GM19467 (cell line): ENCODE measurements around the gene ENTPD7.
"Not testable (repeated sequence)": the region's sequence is repeated elsewhere in the genome, so short reads cannot be mapped to it uniquely, and the experiment has no call there.

Source experiments
- ATAC-seq: cut with Tn5 transposase; IDR thresholded peaks from one replicate; pipeline ENCODE4 v1.9.1; 2021; ENCODE audit warnings: mild to moderate bottlenecking, moderate library complexity; ENCODE audit not compliant: unreplicated experiment

The ENTPD7 gene

DNA sequence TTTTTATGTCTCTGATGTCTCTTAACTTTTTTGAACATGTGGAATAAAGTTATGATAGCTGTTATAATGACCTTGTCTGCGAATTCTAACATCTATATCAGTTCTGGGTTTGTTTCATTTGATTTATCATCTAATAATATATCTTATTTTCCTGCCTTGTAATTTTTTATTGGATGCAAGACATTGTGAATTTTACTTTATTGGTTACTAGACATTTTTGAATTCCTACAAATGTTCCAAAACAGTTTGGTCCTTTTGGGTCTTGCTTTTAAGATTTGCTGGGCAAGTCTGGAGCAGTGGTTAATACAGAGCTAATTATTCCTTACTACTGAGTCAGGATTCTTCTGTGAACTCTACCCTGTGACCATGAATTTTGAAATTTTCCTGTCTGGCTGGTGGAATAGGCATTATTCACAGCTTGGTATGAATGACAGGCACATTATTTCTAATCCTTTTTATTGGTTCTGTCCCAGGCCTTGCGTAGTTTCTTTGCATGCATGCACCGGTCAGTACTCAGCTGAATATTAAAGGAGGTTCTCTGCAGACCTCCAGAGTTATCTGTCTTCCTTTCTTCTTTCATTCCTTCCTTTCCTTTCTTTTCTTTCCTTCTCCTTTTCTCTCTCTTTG lies 81.7 kb downstream of the ENTPD7 start:
- no peak for ATAC-seq

DNA sequence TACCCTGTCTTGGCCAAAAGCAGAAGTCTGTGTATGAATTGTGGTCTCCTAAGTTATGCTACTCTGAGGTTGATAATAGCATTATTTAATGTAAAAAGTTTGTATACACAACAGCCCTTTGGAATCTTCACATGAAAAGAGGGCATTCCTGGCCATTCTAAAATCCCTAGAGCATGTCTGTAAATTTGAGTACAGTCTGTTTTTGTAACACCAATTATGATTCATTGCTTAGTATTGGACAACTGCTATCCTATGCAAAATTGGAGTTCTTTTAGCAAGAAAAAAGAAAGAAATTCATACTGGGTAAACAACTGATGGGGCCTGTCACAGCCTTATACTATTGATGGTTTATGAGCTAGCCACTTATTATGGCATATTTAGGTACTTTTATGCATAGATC lies 82.9 kb downstream of the ENTPD7 start:
- ATAC-seq = no peak

DNA sequence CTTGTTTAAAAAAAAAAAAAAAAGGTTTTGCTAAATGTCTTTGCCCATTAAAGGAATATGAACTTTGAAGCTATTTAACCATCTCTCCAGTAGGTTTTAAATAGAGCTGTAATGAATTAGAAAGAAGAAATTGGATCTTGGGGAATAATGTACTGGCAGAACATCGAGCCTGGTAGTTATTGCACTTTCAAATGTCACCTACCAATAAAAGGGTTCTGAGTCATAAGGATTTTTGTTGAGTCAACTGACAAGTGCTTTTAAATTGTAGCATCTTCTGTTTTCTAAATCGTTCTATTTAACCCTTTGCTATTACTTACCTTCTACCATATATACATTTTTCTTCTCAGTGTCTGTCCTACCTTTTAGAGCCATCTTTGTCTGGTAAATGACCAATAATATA lies 83.4 kb downstream of the ENTPD7 start:
- no peak for ATAC-seq

DNA sequence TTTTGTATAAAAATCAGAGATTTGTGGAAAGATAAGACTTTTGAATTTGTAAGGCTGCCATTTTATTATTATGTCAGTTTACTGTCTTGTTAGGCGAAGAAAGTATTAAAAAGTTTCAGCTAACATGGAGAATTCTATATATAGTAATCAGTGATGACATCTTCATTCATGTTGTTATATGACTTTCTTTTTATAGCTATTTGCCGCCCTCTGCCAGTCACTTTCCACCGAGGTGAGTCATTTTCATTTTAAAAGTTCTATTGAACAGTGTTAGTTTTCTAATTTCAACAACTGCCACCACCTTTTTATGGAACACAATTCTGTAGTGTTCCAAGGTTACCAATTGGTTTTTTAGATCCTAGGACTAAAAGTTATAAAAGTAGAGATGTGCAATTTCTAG lies 84.5 kb downstream of the ENTPD7 start:
- ATAC-seq = no peak

DNA sequence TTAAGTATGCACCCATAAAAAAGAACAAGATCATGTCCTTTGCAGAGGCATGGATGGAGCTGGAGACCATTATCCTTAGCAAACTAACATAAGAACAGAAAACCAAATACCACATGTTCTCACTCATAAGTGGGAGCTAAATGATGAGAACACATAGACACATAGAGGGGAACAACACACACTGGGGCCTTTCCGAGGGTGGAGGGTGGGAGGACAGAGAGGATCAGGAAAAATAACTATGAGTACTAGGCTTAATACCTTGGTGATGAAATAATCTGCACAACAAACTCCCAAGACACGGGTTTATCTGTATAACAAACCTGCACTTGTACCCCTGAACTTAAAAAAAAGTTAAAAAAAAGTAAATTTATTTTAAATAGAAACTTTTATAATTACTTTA lies 86.9 kb downstream of the ENTPD7 start:
- ATAC-seq = not testable (repeated sequence)

DNA sequence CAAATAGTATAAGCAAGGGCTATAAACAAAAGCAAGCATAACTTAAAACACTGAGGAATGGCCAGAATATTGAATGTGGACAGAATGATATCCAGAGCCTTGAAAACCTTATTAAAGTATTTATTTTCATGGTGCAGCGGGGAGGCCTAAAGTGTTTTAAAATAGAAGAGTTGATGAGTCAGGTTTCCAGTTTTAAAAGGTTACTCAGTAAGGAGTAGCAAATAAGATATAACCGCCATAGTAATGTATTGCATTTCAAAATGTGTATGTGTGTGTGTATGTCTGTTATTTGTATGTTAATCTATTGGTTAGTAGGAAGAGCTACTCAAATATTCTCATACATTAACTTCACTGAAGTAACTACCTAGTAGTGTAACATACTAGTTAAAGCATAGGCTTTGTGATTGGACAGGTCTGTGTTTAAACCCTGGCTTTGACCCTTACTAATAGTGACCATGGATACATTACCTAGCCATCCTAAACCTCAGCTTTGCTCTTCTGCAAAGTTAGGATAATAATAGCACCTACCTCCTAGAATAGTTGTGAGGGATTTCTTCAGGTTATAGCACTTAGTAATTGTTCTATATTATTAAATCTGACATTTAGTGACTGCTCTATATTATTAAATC lies 89.6 kb downstream of the ENTPD7 start:
- no peak for ATAC-seq

DNA sequence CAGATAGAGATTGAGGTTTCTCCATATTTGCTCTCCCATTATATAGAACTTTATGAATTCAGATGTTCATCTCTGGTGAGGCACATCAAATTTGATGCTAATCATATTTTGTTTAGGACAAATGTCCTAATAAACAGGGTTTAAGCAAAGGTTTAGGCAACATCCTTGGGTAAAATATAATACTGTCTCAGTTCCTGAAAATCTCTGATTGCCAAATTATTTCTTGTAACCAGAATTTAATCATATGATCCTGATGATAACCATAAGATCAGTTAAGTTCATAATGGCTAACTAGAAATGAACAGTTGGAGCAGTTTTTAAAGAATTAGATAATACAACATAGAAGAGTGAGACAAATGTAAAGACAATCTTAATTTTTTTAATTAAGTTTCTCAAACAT lies 91.3 kb downstream of the ENTPD7 start:
- no peak for ATAC-seq

DNA sequence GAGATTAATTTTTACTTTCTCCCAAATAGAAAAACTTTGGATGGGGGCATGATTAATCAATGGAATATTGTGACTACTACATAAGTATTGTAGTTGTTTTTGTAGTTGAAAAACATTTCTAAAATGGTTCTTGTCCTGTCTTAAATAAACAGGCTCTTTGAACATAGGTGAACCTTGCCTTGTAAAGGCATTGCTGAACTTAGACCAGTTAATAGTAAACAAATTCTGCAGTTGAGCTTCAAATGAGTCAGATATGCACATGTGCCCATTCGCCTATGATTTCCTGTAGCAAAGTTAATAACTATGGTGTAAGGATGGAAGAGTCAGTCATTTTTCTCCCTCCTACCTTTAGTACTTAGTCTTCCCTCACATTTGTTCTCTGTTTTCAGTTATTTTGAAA lies 95.4 kb downstream of the ENTPD7 start:
- no peak for ATAC-seq
